CD4-positive, alpha-beta T cell (primary cell): ENCODE results near the gene TBCB. TPM values are rescaled to one million over a fixed set of nuclear protein-coding genes. Genes with fewer than 3 reads are reported as not detected.

Source experiments
- ATAC-seq: fragments of 200-7000 bp; cut with Tn5 transposase; one replicate; pipeline ENCODE4 v1.10.0; 2022; ENCODE audit warnings: mild to moderate bottlenecking; ENCODE audit not compliant: poor library complexity
- CTCF ChIA-PET: fragments of 350-600 bp; sonication (Branson Sonifier 250); formaldehyde crosslinking; loops from one replicate; lab custom pipeline; 2021; ENCODE audit warnings: antibody characterized with exemption, inconsistent platforms; lab: Charles Lee
- POLR2A ChIA-PET: fragments of 350-600 bp; sonication (Branson Sonifier 250); formaldehyde crosslinking; loops from one replicate; lab custom pipeline; 2021; ENCODE audit warnings: antibody characterized with exemption, inconsistent platforms; lab: Charles Lee
- DNase-seq, 14 experiments: peaks; one replicate each; pipeline ENCODE4 v3.0.0-alpha.2; 2013 to 2020; ENCODE audit warnings: mixed read lengths in 2 of 14
- H3K27ac ChIP-seq, 2 donors: one replicate each; pipeline versions ENCODE4 v1.5.1 to v1.7.0; 2013; ENCODE audit warnings: low read length in 2 of 2, low read depth in 1 of 2, mild to moderate bottlenecking in 1 of 2
- H3K27me3 ChIP-seq, 2 experiments: 1 replicate in 1 of 2; 2 replicates in 1 of 2; pipeline versions ENCODE4 v1.6.1 to v1.7.0; 2013; ENCODE audit warnings: low read length in 2 of 2, control low read depth in 1 of 2, mild to moderate bottlenecking in 1 of 2, moderate library complexity in 1 of 2; ENCODE audit not compliant: insufficient read depth in 2 of 2, control insufficient read depth in 1 of 2
- H3K36me3 ChIP-seq: one replicate; pipeline ENCODE4 v1.6.1; 2013; ENCODE audit warnings: low read length, control low read depth; ENCODE audit not compliant: insufficient read depth
- H3K4me1 ChIP-seq: one replicate; pipeline ENCODE4 v1.6.1; 2013; ENCODE audit warnings: low read length, control low read depth; ENCODE audit not compliant: insufficient read depth
- H3K4me3 ChIP-seq: one replicate; pipeline ENCODE4 v1.5.1; 2013; ENCODE audit warnings: mild to moderate bottlenecking, low read length, moderate library complexity
- H3K9me3 ChIP-seq, 2 experiments: 1 replicate in 1 of 2; 2 replicates in 1 of 2; pipeline versions ENCODE4 v1.6.1 to v1.7.0; 2013; ENCODE audit warnings: low read length in 2 of 2, mild to moderate bottlenecking in 2 of 2, control low read depth in 1 of 2, moderate library complexity in 1 of 2; ENCODE audit not compliant: control insufficient read depth in 1 of 2, insufficient read depth in 1 of 2
- H3K27ac Mint-ChIP-seq: one replicate; pipeline ENCODE4 v1.8.0; 2020; ENCODE audit warnings: mixed read lengths
- H3K27me3 Mint-ChIP-seq: one replicate; pipeline ENCODE4 v1.8.0; 2021; ENCODE audit warnings: mixed read lengths
- H3K36me3 Mint-ChIP-seq: one replicate; pipeline ENCODE4 v1.8.0; 2021; ENCODE audit warnings: low read depth, mixed read lengths
- H3K4me1 Mint-ChIP-seq: one replicate; pipeline ENCODE4 v1.8.0; 2021; ENCODE audit warnings: low read depth, mixed read lengths
- H3K4me3 Mint-ChIP-seq: one replicate; pipeline ENCODE4 v1.8.0; 2020; ENCODE audit warnings: mild to moderate bottlenecking, mixed read lengths
- H3K9me3 Mint-ChIP-seq: one replicate; pipeline ENCODE4 v1.8.0; 2020; ENCODE audit warnings: mixed read lengths
- CTCF ChIP-seq: fragments of 200-600 bp; IDR thresholded peaks from one replicate; pipeline ENCODE4 v1.8.0; 2022; ENCODE audit warnings: antibody characterized with exemption, mild to moderate bottlenecking
- intact Hi-C, 2 experiments: fragments of 100-400 bp; cut with DNase I in 1 of 2; cut with micrococcal nuclease in 1 of 2; formaldehyde crosslinking; loops; one replicate each; pipeline versions ENCODE4 v1.15.1 to v1.9.0; 2023 to 2025; cut with DNase I, micrococcal nuclease
- total RNA-seq, 174 experiments: library from RNA in 2 of 174; stranded (reverse) in 2 of 174; gene quantifications; one replicate each; pipeline ENCODE4 v1.2.3 and lab custom pipeline; 2021 to 2026

TBCB gene
- total RNA-seq, 2 experiments from 2014 or later, result 67.5 to 68.0 TPM

GRCh38 chr19:36112678-36113077, 2.6 kb upstream of the TBCB start:
- Mint-ChIP-seq H3K27me3 (no peaks in the 10 kb centered on the region), H3K9me3 (no peaks in the 10 kb centered on the region), H3K36me3 (peaks cover 47% of the 10 kb centered on the region), H3K27ac (peak overlapping the region; percentile 79), H3K4me1 (peaks cover 36% of the 10 kb centered on the region), H3K4me3 (peak overlapping the region; percentile 81)
- no peak overlapping the region for H3K4me3 ChIP-seq
- H3K36me3 ChIP-seq, result peaks cover 23% of the 10 kb centered on the region
- ChIA-PET CTCF (no interaction called here), POLR2A (no interaction called here)
- ATAC-seq, result no peak
- no peaks in the 10 kb centered on the region for H3K27me3 ChIP-seq
- intact Hi-C loops, result loop anchor here (5.0 to 10.0 kb wide), 6 partner anchors 115 to 1202 kb away; partner anchors contain the start of genes IGFLR1 (in 1 of the 2), LIN37 (in 1 of the 2), PSENEN (in 1 of the 2) and SDHAF1 (in 1 of the 2)
- no peak for TF ChIP-seq CTCF
- DNase-seq, result no peak
- H3K4me1 ChIP-seq, result peaks cover 36% of the 10 kb centered on the region
- no peaks in the 10 kb centered on the region for H3K9me3 ChIP-seq
- no peak overlapping the region for H3K27ac ChIP-seq

- peaks cover 54% of the 10 kb centered on the region for H3K36me3 Mint-ChIP-seq
- H3K27me3 ChIP-seq, result no peaks in the 10 kb centered on the region
- H3K4me1 ChIP-seq, result peaks cover 40% of the 10 kb centered on the region
- H3K36me3 ChIP-seq, result peaks cover 28% of the 10 kb centered on the region
- TF ChIP-seq CTCF, result no peak
- intact Hi-C loops, result loop anchor here (5.0 to 10.0 kb wide), 6 partner anchors 116 to 1201 kb away; partner anchors contain the start of genes IGFLR1 (in 1 of the 2), LIN37 (in 1 of the 2), PSENEN (in 1 of the 2) and SDHAF1 (in 1 of the 2)
- H3K4me3 Mint-ChIP-seq, result peak overlapping the region; percentile 94
- H3K27ac ChIP-seq, result peak overlapping the region in 1 of 2 donors; percentile 87
- peaks cover 41% of the 10 kb centered on the region for H3K4me1 Mint-ChIP-seq
- POLR2A ChIA-PET, result interaction anchor here (3.4 kb wide), 1 partner anchor 14 kb away, joined by 51 read pairs; no protein-coding TSS in a partner anchor
- no peaks in the 10 kb centered on the region for H3K9me3 ChIP-seq
- peak in 1 of 14 experiments; percentile 49 for DNase-seq
- no peak for ATAC-seq
- H3K27me3 Mint-ChIP-seq, result no peaks in the 10 kb centered on the region
- peak overlapping the region; percentile 97 for H3K4me3 ChIP-seq
- peak overlapping the region; percentile 94 for H3K27ac Mint-ChIP-seq
- no peaks in the 10 kb centered on the region for H3K9me3 Mint-ChIP-seq
- CTCF ChIA-PET, result interaction anchor here (0.5 to 5.1 kb wide), 3 partner anchors 15 to 155 kb away, joined by 3 to 29 read pairs (median 4); no protein-coding TSS in a partner anchor
Observed at GRCh38 chr19:36113425-36113824, 1.8 kb upstream of the TBCB start.

- H3K9me3 Mint-ChIP-seq, result no peaks in the 10 kb centered on the region
- TF ChIP-seq CTCF, result no peak
- H3K27me3 Mint-ChIP-seq, result no peaks in the 10 kb centered on the region
- DNase-seq, result peak in 7 of 14 experiments; percentile 9 to 25 (median 13)
- peak overlapping the region; percentile 87 to 92 for H3K27ac ChIP-seq
- intact Hi-C loops, result loop anchor here (1.0 to 10.0 kb wide), 10 partner anchors 59 to 1201 kb away; partner anchors contain the start of genes ALKBH6 (in 1 of the 2), IGFLR1 (in 1 of the 2), LIN37 (in 1 of the 2) and PSENEN (in 1 of the 2)
- peak overlapping the region; percentile 97 for H3K4me3 ChIP-seq
- H3K4me3 Mint-ChIP-seq, result peak overlapping the region; percentile 94
- H3K4me1 ChIP-seq, result peaks cover 40% of the 10 kb centered on the region
- H3K9me3 ChIP-seq, result no peaks in the 10 kb centered on the region
- peaks cover 60% of the 10 kb centered on the region for H3K36me3 Mint-ChIP-seq
- peaks cover 41% of the 10 kb centered on the region for H3K4me1 Mint-ChIP-seq
- H3K27ac Mint-ChIP-seq, result peak overlapping the region; percentile 94
- CTCF ChIA-PET, result interaction anchor here (0.5 to 5.1 kb wide), 4 partner anchors 14 to 740 kb away, joined by 3 to 29 read pairs (median 4); partner anchors contain the start of genes ZNF146 and ZNF565
- POLR2A ChIA-PET, result interaction anchor here (0.9 to 3.4 kb wide), 12 partner anchors 8 to 1481 kb away, joined by 3 to 51 read pairs (median 4); partner anchors contain the start of genes ALKBH6, CAPNS1, THAP8 and ZNF146
- ATAC-seq, result no peak
- H3K36me3 ChIP-seq, result peaks cover 35% of the 10 kb centered on the region
- no peaks in the 10 kb centered on the region for H3K27me3 ChIP-seq
Observed at GRCh38 chr19:36113894-36114720, 1.2 kb upstream of the TBCB start.
